Measurements from ENCODE around the gene TOM1L1. TPM values are rescaled to one million over a fixed set of nuclear protein-coding genes. Genes with fewer than 3 reads are reported as not detected.
A peak's percentile ranks its signal among the peaks of the same experiment; 100 is the strongest.

Gene TOM1L1
- total and polyA plus RNA-seq, 2 donors from 2014 or later: 57.7 to 85.7 TPM

GRCh38 chr17:54983260-54983659, 82.6 kb downstream of the TOM1L1 start:
- intact Hi-C loops (cut with DNase I): no loop called here
- Histone ChIP-seq H3K9ac (ENCODE audit: low read length in 3 of 3) (no peak overlapping the region), H3K27me3 (ENCODE audit: control insufficient read depth, insufficient read depth, low read length) (no peaks in the 10 kb centered on the region), H3K9me3 (ENCODE audit: control insufficient read depth in 2 of 3, insufficient read depth in 1 of 3, low read length in 3 of 3) (peaks cover 0 to 5% (median 0%) of the 10 kb centered on the region in 3 donors), H3K4me1 (ENCODE audit: control insufficient read depth in 2 of 3, insufficient read depth in 2 of 3, low read depth in 1 of 3, low read length in 3 of 3) (peaks cover 0 to 3% (median 0%) of the 10 kb centered on the region in 3 donors), H3K4me3 (ENCODE audit: low read length in 3 of 3) (no peak overlapping the region), H3K27ac (ENCODE audit: low read depth in 2 of 2, low read length in 2 of 2) (no peak overlapping the region), H3K36me3 (ENCODE audit: control insufficient read depth in 2 of 3, insufficient read depth in 3 of 3, low read length in 3 of 3) (no peaks in the 10 kb centered on the region)
- no peak for TF ChIP-seq CTCF (IDR thresholded peaks at IDR 0.05; ENCODE audit: borderline replicate concordance, extremely low read depth, insufficient read depth)
- FAIRE-seq: no peak
- no peak for DNase-seq

GRCh38 chr17:54985476-54985875, 84.8 kb downstream of the TOM1L1 start:
- peaks cover 0 to 3% (median 0%) of the 10 kb centered on the region in 3 donors for H3K4me1 ChIP-seq (ENCODE audit: control insufficient read depth in 2 of 3, insufficient read depth in 2 of 3, low read depth in 1 of 3, low read length in 3 of 3)
- H3K27ac ChIP-seq (ENCODE audit: low read depth in 2 of 2, low read length in 2 of 2): no peak overlapping the region
- no peaks in the 10 kb centered on the region for H3K36me3 ChIP-seq (ENCODE audit: control insufficient read depth in 2 of 3, insufficient read depth in 3 of 3, low read length in 3 of 3)
- no peak for TF ChIP-seq CTCF (IDR thresholded peaks at IDR 0.05; ENCODE audit: borderline replicate concordance, extremely low read depth, insufficient read depth)
- DNase-seq (no peak), FAIRE-seq (peak; percentile 6)
- intact Hi-C loops (cut with DNase I): no loop called here
- H3K9me3 ChIP-seq (ENCODE audit: control insufficient read depth in 2 of 3, insufficient read depth in 1 of 3, low read length in 3 of 3): peaks cover 0 to 2% (median 0%) of the 10 kb centered on the region in 3 donors
- H3K27me3 ChIP-seq (ENCODE audit: control insufficient read depth, insufficient read depth, low read length): no peaks in the 10 kb centered on the region
- no peak overlapping the region for H3K4me3 ChIP-seq (ENCODE audit: low read length in 3 of 3)
- H3K9ac ChIP-seq (ENCODE audit: low read length in 3 of 3): no peak overlapping the region

- Histone ChIP-seq H3K4me3 (ENCODE audit: low read length in 3 of 3) (no peak overlapping the region), H3K4me1 (ENCODE audit: control insufficient read depth in 2 of 3, insufficient read depth in 2 of 3, low read depth in 1 of 3, low read length in 3 of 3) (no peaks in the 10 kb centered on the region), H3K9me3 (ENCODE audit: control insufficient read depth in 2 of 3, insufficient read depth in 1 of 3, low read length in 3 of 3) (no peaks in the 10 kb centered on the region), H3K27me3 (ENCODE audit: control insufficient read depth, insufficient read depth, low read length) (no peaks in the 10 kb centered on the region), H3K9ac (ENCODE audit: low read length in 3 of 3) (no peak overlapping the region), H3K36me3 (ENCODE audit: control insufficient read depth in 2 of 3, insufficient read depth in 3 of 3, low read length in 3 of 3) (peaks cover 0 to 6% (median 0%) of the 10 kb centered on the region in 3 donors), H3K27ac (ENCODE audit: low read depth in 2 of 2, low read length in 2 of 2) (no peak overlapping the region)
- FAIRE-seq (no peak), DNase-seq (no peak)
- TF ChIP-seq CTCF (IDR thresholded peaks at IDR 0.05; ENCODE audit: borderline replicate concordance, extremely low read depth, insufficient read depth): no peak
- intact Hi-C loops (cut with DNase I): loop anchor here (10.0 kb wide), 1 partner anchor 525 kb away; the partner anchor contains the start of gene SMIM36
Measured at GRCh38 chr17:54990118-54990517, 89.5 kb downstream of the TOM1L1 start.

- FAIRE-seq: peak; percentile 56
- H3K9me3 ChIP-seq (ENCODE audit: control insufficient read depth in 2 of 3, insufficient read depth in 1 of 3, low read length in 3 of 3): no peaks in the 10 kb centered on the region
- no peak for DNase-seq
- no peaks in the 10 kb centered on the region for H3K27me3 ChIP-seq (ENCODE audit: control insufficient read depth, insufficient read depth, low read length)
- H3K27ac ChIP-seq (ENCODE audit: low read depth in 2 of 2, low read length in 2 of 2): no peak overlapping the region
- peaks cover 0 to 6% (median 0%) of the 10 kb centered on the region in 3 donors for H3K36me3 ChIP-seq (ENCODE audit: control insufficient read depth in 2 of 3, insufficient read depth in 3 of 3, low read length in 3 of 3)
- intact Hi-C loops (cut with DNase I): loop anchor here (10.0 kb wide), 1 partner anchor 523 kb away; the partner anchor contains the start of gene SMIM36
- H3K4me3 ChIP-seq (ENCODE audit: low read length in 3 of 3): no peak overlapping the region
- TF ChIP-seq CTCF (IDR thresholded peaks at IDR 0.05; ENCODE audit: borderline replicate concordance, extremely low read depth, insufficient read depth): no peak
- no peaks in the 10 kb centered on the region for H3K4me1 ChIP-seq (ENCODE audit: control insufficient read depth in 2 of 3, insufficient read depth in 2 of 3, low read depth in 1 of 3, low read length in 3 of 3)
- no peak overlapping the region for H3K9ac ChIP-seq (ENCODE audit: low read length in 3 of 3)
Measured at GRCh38 chr17:54991567-54991966, 90.9 kb downstream of the TOM1L1 start.

Data from kidney (tissue), 14 donors.